Measurements from ENCODE around the gene TEX101. TPM values are rescaled to one million over a fixed set of nuclear protein-coding genes. Genes with fewer than 3 reads are reported as not detected.
"Not testable (repeated sequence)": the region's sequence is repeated elsewhere in the genome, so short reads cannot be mapped to it uniquely, and the experiment has no call there.

Gene TEX101
- total RNA-seq, 2 experiments from 2014 or later = not detected

GRCh38 chr19:43393501-43393900 is 21.2 kb upstream of the TEX101 start:
- ATAC-seq; H3K27ac Mint-ChIP-seq; DNase-seq; H3K4me3 Mint-ChIP-seq; H3K9me3 Mint-ChIP-seq (ENCODE audit: low read depth); H3K36me3 Mint-ChIP-seq; H3K4me1 Mint-ChIP-seq; CTCF ChIA-PET; H3K27me3 Mint-ChIP-seq: not testable (repeated sequence)

GRCh38 chr19:43395561-43395960 is 19.1 kb upstream of the TEX101 start:
- Mint-ChIP-seq H3K36me3 (no peaks in the 10 kb centered on the region), H3K4me3 (no peak overlapping the region), H3K4me1 (no peaks in the 10 kb centered on the region), H3K9me3 (ENCODE audit: low read depth) (no peaks in the 10 kb centered on the region), H3K27me3 (peaks cover 22% of the 10 kb centered on the region), H3K27ac (no peak overlapping the region)
- CTCF ChIA-PET = no interaction called here
- no peak for ATAC-seq
- no peak for DNase-seq

GRCh38 chr19:43406297-43406696 is 8.4 kb upstream of the TEX101 start:
- CTCF ChIA-PET = no interaction called here
- Mint-ChIP-seq H3K4me1 (no peaks in the 10 kb centered on the region), H3K27me3 (peaks cover 9% of the 10 kb centered on the region), H3K9me3 (ENCODE audit: low read depth) (no peaks in the 10 kb centered on the region), H3K36me3 (no peaks in the 10 kb centered on the region), H3K4me3 (no peak overlapping the region), H3K27ac (no peak overlapping the region)
- DNase-seq (no peak), ATAC-seq (no peak)

- Mint-ChIP-seq H3K4me1 (no peaks in the 10 kb centered on the region), H3K27me3 (no peaks in the 10 kb centered on the region), H3K36me3 (no peaks in the 10 kb centered on the region), H3K27ac (no peak overlapping the region), H3K9me3 (ENCODE audit: low read depth) (no peaks in the 10 kb centered on the region), H3K4me3 (no peak overlapping the region)
- ATAC-seq (no peak), DNase-seq (no peak)
- CTCF ChIA-PET = no interaction called here
Measured at GRCh38 chr19:43407416-43408005, 7.2 kb upstream of the TEX101 start.

- no peaks in the 10 kb centered on the region for H3K9me3 Mint-ChIP-seq (ENCODE audit: low read depth)
- no peak overlapping the region for H3K27ac Mint-ChIP-seq
- ATAC-seq = no peak
- CTCF ChIA-PET = no interaction called here
- no peaks in the 10 kb centered on the region for H3K4me1 Mint-ChIP-seq
- H3K36me3 Mint-ChIP-seq = no peaks in the 10 kb centered on the region
- no peak overlapping the region for H3K4me3 Mint-ChIP-seq
- no peak for DNase-seq
- no peaks in the 10 kb centered on the region for H3K27me3 Mint-ChIP-seq
Measured at GRCh38 chr19:43408043-43408442, 6.6 kb upstream of the TEX101 start.

- Mint-ChIP-seq H3K27ac (no peak overlapping the region), H3K9me3 (ENCODE audit: low read depth) (no peaks in the 10 kb centered on the region), H3K4me3 (no peak overlapping the region), H3K4me1 (no peaks in the 10 kb centered on the region), H3K27me3 (no peaks in the 10 kb centered on the region), H3K36me3 (no peaks in the 10 kb centered on the region)
- ATAC-seq (no peak), DNase-seq (no peak)
- CTCF ChIA-PET = no interaction called here
Measured at GRCh38 chr19:43409415-43409814, 5.3 kb upstream of the TEX101 start.

- ATAC-seq (no peak), DNase-seq (no peak)
- no peaks in the 10 kb centered on the region for H3K36me3 Mint-ChIP-seq
- CTCF ChIA-PET = interaction anchor here (1.5 kb wide), 1 partner anchor 20 kb away, joined by 4 read pairs; no protein-coding TSS in a partner anchor
- H3K9me3 Mint-ChIP-seq (ENCODE audit: low read depth) = no peaks in the 10 kb centered on the region
- H3K27me3 Mint-ChIP-seq = no peaks in the 10 kb centered on the region
- no peaks in the 10 kb centered on the region for H3K4me1 Mint-ChIP-seq
- no peak overlapping the region for H3K4me3 Mint-ChIP-seq
- no peak overlapping the region for H3K27ac Mint-ChIP-seq
Measured at GRCh38 chr19:43412441-43412840, 2.2 kb upstream of the TEX101 start.

GRCh38 chr19:43416951-43417623 is 2.4 kb downstream of the TEX101 start:
- DNase-seq = no peak
- H3K4me1 Mint-ChIP-seq = no peaks in the 10 kb centered on the region
- CTCF ChIA-PET = interaction anchor here (0.6 to 1.3 kb wide), 3 partner anchors 9 to 1988 kb away, joined by 3 read pairs; no protein-coding TSS in a partner anchor
- no peak overlapping the region for H3K27ac Mint-ChIP-seq
- no peaks in the 10 kb centered on the region for H3K36me3 Mint-ChIP-seq
- ATAC-seq = no peak
- H3K9me3 Mint-ChIP-seq (ENCODE audit: low read depth) = no peaks in the 10 kb centered on the region
- H3K27me3 Mint-ChIP-seq = peaks cover 9% of the 10 kb centered on the region
- H3K4me3 Mint-ChIP-seq = no peak overlapping the region

- H3K36me3 Mint-ChIP-seq = no peaks in the 10 kb centered on the region
- peaks cover 2% of the 10 kb centered on the region for H3K4me1 Mint-ChIP-seq
- CTCF ChIA-PET = interaction anchor here (0.7 kb wide), 1 partner anchor 42 kb away, joined by 3 read pairs; no protein-coding TSS in a partner anchor
Measured at GRCh38 chr19:43420954-43421353, 6.3 kb downstream of the TEX101 start.

GRCh38 chr19:43422000-43422688 is 7.5 kb downstream of the TEX101 start:
- no peaks in the 10 kb centered on the region for H3K9me3 Mint-ChIP-seq (ENCODE audit: low read depth)
- ATAC-seq = no peak
- H3K4me3 Mint-ChIP-seq = no peak overlapping the region
- no peak overlapping the region for H3K27ac Mint-ChIP-seq
- H3K27me3 Mint-ChIP-seq = peaks cover 13% of the 10 kb centered on the region
- DNase-seq = no peak
- peaks cover 2% of the 10 kb centered on the region for H3K4me1 Mint-ChIP-seq
- no peaks in the 10 kb centered on the region for H3K36me3 Mint-ChIP-seq
- CTCF ChIA-PET = interaction anchor here (1.5 to 1.8 kb wide), 2 partner anchors 10 to 25 kb away, joined by 4 to 6 read pairs; no protein-coding TSS in a partner anchor

More at GRCh38 chr19:43420954-43421353, 6.3 kb downstream of the TEX101 start:
- no peak overlapping the region for H3K4me3 Mint-ChIP-seq
- ATAC-seq (no peak), DNase-seq (no peak)
- no peak overlapping the region for H3K27ac Mint-ChIP-seq
- H3K9me3 Mint-ChIP-seq (ENCODE audit: low read depth) = no peaks in the 10 kb centered on the region
- H3K27me3 Mint-ChIP-seq = peaks cover 13% of the 10 kb centered on the region

- peaks cover 2% of the 10 kb centered on the region for H3K4me1 Mint-ChIP-seq
- H3K27ac Mint-ChIP-seq = no peak overlapping the region
- CTCF ChIA-PET = interaction anchor here (1.5 to 1.8 kb wide), 2 partner anchors 10 to 24 kb away, joined by 4 to 6 read pairs; no protein-coding TSS in a partner anchor
- H3K36me3 Mint-ChIP-seq = no peaks in the 10 kb centered on the region
- DNase-seq (no peak), ATAC-seq (no peak)
- peaks cover 13% of the 10 kb centered on the region for H3K27me3 Mint-ChIP-seq
- no peak overlapping the region for H3K4me3 Mint-ChIP-seq
- H3K9me3 Mint-ChIP-seq (ENCODE audit: low read depth) = no peaks in the 10 kb centered on the region
Measured at GRCh38 chr19:43422689-43423066, 8.0 kb downstream of the TEX101 start.

GRCh38 chr19:43423779-43424178 is 9.1 kb downstream of the TEX101 start:
- Mint-ChIP-seq H3K9me3 (ENCODE audit: low read depth) (no peaks in the 10 kb centered on the region), H3K4me3 (no peak overlapping the region), H3K4me1 (peaks cover 2% of the 10 kb centered on the region), H3K27ac (no peak overlapping the region), H3K36me3 (no peaks in the 10 kb centered on the region), H3K27me3 (peaks cover 13% of the 10 kb centered on the region)
- ATAC-seq (no peak), DNase-seq (no peak)
- CTCF ChIA-PET = interaction anchor here (1.5 kb wide), 1 partner anchor 9 kb away, joined by 4 read pairs; no protein-coding TSS in a partner anchor

- DNase-seq (no peak), ATAC-seq (no peak)
- Mint-ChIP-seq H3K4me1 (peaks cover 10% of the 10 kb centered on the region), H3K9me3 (ENCODE audit: low read depth) (no peaks in the 10 kb centered on the region), H3K4me3 (no peak overlapping the region), H3K36me3 (no peaks in the 10 kb centered on the region), H3K27me3 (peaks cover 6% of the 10 kb centered on the region), H3K27ac (no peak overlapping the region)
- CTCF ChIA-PET = interaction anchor here (1.0 to 3.0 kb wide), 6 partner anchors 8 to 169 kb away, joined by 3 to 15 read pairs (median 4); no protein-coding TSS in a partner anchor
Measured at GRCh38 chr19:43425567-43426392, 11.1 kb downstream of the TEX101 start.

All from activated CD8-positive, alpha-beta memory T cell treated with anti-CD3 and anti-CD28 coated beads, Interleukin-2, amount 10 ng/mL, durations not matched to agents 7 days and 5 days (primary cell).